BE2C (cell line): ENCODE results near the gene DRC3.

ENCODE experiments used
- DNase-seq: peaks from one replicate; pipeline ENCODE4 v3.0.0-alpha.2; 2020
- H3K27me3 ChIP-seq: fragments of 250-450 bp; sonication (Bioruptor Pico); 2 replicates; pipeline ENCODE4 v1.5.1; 2020; ENCODE audit warnings: mild to moderate bottlenecking
- H3K36me3 ChIP-seq: fragments of 250-450 bp; sonication (Bioruptor Pico); 2 replicates; pipeline ENCODE4 v1.5.1; 2020; ENCODE audit warnings: mild to moderate bottlenecking
- H3K4me1 ChIP-seq: fragments of 250-450 bp; sonication (Bioruptor Pico); 2 replicates; pipeline ENCODE4 v1.5.1; 2020
- H3K4me3 ChIP-seq: 2 replicates; pipeline ENCODE4 v1.5.1; 2011; ENCODE audit warnings: low read depth, low read length
- H3K9me3 ChIP-seq: fragments of 250-450 bp; sonication (Bioruptor Pico); 2 replicates; pipeline ENCODE4 v1.5.1; 2020
- TF ChIP-seq, protein P1 (sequence below): IDR thresholded peaks from 2 replicates; pipeline ENCODE4 v1.5.1; 2012; ENCODE audit warnings: mild to moderate bottlenecking, low read depth, low read length

The DRC3 gene

GRCh38 chr17:17960500-17961030, 12.1 kb upstream of the DRC3 start:
- TF ChIP-seq, protein P1, sequence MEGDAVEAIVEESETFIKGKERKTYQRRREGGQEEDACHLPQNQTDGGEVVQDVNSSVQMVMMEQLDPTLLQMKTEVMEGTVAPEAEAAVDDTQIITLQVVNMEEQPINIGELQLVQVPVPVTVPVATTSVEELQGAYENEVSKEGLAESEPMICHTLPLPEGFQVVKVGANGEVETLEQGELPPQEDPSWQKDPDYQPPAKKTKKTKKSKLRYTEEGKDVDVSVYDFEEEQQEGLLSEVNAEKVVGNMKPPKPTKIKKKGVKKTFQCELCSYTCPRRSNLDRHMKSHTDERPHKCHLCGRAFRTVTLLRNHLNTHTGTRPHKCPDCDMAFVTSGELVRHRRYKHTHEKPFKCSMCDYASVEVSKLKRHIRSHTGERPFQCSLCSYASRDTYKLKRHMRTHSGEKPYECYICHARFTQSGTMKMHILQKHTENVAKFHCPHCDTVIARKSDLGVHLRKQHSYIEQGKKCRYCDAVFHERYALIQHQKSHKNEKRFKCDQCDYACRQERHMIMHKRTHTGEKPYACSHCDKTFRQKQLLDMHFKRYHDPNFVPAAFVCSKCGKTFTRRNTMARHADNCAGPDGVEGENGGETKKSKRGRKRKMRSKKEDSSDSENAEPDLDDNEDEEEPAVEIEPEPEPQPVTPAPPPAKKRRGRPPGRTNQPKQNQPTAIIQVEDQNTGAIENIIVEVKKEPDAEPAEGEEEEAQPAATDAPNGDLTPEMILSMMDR, result no peak
- H3K9me3 ChIP-seq, result no peaks in the 10 kb centered on the region
- DNase-seq, result no peak
- no peaks in the 10 kb centered on the region for H3K36me3 ChIP-seq
- no peaks in the 10 kb centered on the region for H3K27me3 ChIP-seq
- H3K4me3 ChIP-seq, result no peak overlapping the region
- H3K4me1 ChIP-seq, result peaks cover 7% of the 10 kb centered on the region; the same call in 1 of the 2 replicates

- DNase-seq, result no peak
- Histone ChIP-seq H3K36me3 (no peaks in the 10 kb centered on the region), H3K9me3 (no peaks in the 10 kb centered on the region), H3K4me3 (no peak overlapping the region), H3K27me3 (no peaks in the 10 kb centered on the region), H3K4me1 (peaks cover 7% of the 10 kb centered on the region; the same call in 1 of the 2 replicates)
- TF ChIP-seq, protein P1, result no peak
Measured at GRCh38 chr17:17963066-17963465, 9.6 kb upstream of the DRC3 start.

DNA sequence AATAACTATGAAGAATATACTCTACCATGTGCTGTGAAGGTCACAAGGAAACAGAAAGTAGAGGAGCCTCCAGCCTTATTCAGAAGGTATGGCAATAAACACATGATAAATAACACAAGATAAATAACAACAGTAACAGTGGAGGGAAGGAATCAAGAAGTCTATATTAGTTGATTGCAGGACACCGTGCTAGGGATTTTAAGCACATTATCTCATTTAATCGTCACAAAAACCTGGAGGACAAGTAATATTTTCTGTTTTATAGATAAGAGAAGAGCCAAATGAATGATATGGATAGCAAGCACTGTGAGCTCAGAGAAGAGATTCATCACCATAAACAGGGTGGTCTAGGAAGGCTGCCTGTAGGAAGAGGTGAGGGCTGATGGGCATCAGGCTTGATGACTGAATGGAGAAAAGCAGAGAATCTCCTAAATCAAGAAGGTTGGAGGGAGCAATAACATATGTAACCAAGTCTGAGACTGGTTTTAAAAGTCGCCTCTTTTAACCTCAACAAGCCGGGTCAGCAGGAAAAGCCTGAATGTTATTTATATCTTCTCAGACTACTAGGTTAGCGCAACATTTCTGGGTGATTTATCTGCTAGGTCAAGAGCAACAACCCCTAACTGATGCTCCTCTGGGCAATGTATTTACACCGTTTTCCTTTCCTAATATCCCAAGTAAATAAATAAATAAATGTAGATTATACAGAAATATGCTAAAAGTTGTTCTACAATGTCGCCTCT, 8.8 kb upstream of the DRC3 start:
- no peaks in the 10 kb centered on the region for H3K9me3 ChIP-seq

GRCh38 chr17:17964710-17965109, 8.0 kb upstream of the DRC3 start:
- TF ChIP-seq, protein P1, result no peak
- Histone ChIP-seq H3K4me1 (no peaks in the 10 kb centered on the region), H3K4me3 (no peak overlapping the region), H3K36me3 (no peaks in the 10 kb centered on the region), H3K27me3 (no peaks in the 10 kb centered on the region), H3K9me3 (no peaks in the 10 kb centered on the region)
- no peak for DNase-seq

More for the DNA sequence above, 8.8 kb upstream of the DRC3 start:
- Histone ChIP-seq H3K4me3 (no peak overlapping the region), H3K27me3 (no peaks in the 10 kb centered on the region), H3K36me3 (no peaks in the 10 kb centered on the region), H3K4me1 (peaks cover 2% of the 10 kb centered on the region; the same call in 1 of the 2 replicates)
- TF ChIP-seq, protein P1, result no peak
- DNase-seq, result no peak

DNA sequence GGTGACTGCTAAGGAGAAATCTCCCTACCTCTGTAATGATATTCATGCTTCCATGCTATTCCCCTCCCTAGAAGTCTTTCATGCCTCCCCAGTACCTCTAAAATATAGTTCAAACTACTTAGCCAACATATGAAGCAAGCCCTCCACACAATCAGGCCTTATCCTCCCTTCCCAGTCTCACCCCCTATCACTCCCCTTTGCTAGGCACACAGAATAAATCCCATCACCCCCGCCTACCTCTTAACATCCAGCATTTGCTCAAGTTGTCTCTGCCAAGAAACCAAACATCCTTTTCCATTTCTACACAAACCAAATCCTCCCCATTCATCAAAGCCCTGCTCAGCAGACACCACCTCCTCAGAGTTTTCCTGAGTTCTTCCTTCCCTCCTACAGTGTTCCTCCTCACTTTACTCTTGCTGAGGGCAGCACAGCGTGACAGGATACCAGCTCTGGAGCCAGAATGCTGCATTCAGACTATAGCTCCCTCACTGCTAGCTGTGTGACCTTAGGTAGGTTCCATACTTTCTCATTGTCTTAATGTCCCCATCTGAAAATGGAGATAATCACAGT, 7.4 kb upstream of the DRC3 start:
- Histone ChIP-seq H3K4me3 (no peak overlapping the region), H3K4me1 (no peaks in the 10 kb centered on the region), H3K9me3 (no peaks in the 10 kb centered on the region), H3K36me3 (no peaks in the 10 kb centered on the region), H3K27me3 (no peaks in the 10 kb centered on the region)
- DNase-seq, result no peak
- TF ChIP-seq, protein P1, result no peak

- DNase-seq, result no peak
- H3K4me3 ChIP-seq, result no peak overlapping the region
- no peaks in the 10 kb centered on the region for H3K27me3 ChIP-seq
- H3K4me1 ChIP-seq, result no peaks in the 10 kb centered on the region
- H3K36me3 ChIP-seq, result no peaks in the 10 kb centered on the region
- no peaks in the 10 kb centered on the region for H3K9me3 ChIP-seq
- TF ChIP-seq, protein P1, result no peak
Measured at GRCh38 chr17:17966399-17966798, 6.3 kb upstream of the DRC3 start.
